GM21423 (cell line): Measurements from ENCODE around the gene TSEN2.
A peak's percentile ranks its signal among the peaks of the same experiment; 100 is the strongest.

Experiments used
- ATAC-seq: cut with Tn5 transposase; IDR thresholded peaks from one replicate; pipeline ENCODE4 v1.9.1; 2021; ENCODE audit warnings: mild to moderate bottlenecking, moderate library complexity; ENCODE audit not compliant: unreplicated experiment

The TSEN2 gene

DNA sequence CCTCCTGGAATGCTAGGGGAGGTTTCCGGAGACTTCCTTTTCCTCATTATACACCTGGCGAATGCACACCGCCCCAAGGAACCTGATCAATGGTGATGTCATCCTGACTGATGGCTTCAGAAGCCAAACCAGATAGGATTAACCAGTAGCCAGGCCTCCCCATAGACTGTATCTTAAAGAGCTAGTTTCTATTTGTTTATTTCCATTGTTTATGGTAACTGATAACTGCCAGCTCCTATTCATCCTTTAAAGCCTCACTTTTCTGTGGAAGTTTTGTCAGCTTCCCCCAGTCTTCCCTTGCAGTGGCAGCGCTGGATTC, 61.2 kb downstream of the TSEN2 start, which contains the start of gene MKRN2OS:
TSS of gene MKRN2OS (minus strand) at position 27 of the 319 bp plus-strand sequence. CDS start 35 bp downstream, outside the sequence.
- ATAC-seq, result no peak

DNA sequence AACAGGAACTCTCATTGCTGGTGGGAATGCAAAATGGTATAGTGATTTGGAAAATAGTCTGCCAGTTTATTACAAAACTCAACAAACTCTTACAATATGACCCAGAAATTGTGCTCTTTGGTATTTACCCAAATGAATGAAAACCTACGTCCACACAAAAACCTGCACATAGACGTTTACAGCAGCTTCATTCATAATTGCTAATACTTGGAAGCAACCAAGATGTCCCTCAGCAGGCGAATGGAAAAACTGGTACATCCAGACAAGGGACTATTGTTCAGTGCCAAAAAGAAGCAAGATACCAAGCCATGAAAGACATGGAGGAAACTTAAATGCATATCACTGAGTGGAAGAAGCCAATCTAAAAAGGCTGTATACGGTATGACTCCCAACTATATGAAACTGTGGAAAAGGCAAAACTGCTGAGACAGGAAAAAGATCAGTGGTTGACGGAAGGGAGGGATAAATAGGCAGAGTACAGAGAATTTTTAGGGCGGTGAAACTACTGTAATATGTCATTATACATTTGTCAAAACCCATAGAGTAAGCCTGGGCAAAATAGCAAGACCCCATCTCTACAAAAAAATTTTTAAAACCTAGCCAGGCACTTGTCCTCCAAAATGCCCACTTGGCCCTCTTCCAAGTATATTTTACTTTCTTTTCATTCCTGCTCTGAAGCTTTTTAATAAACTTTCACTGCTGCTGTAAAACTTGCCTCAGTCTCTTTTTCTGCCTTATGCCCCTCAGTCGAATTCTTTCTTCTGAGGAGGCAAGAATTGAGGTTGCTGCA, 65.9 kb downstream of the TSEN2 start:
- ATAC-seq, result no peak

GRCh38 chr3:12553921-12554391, 69.7 kb downstream of the TSEN2 start:
- ATAC-seq, result no peak

DNA sequence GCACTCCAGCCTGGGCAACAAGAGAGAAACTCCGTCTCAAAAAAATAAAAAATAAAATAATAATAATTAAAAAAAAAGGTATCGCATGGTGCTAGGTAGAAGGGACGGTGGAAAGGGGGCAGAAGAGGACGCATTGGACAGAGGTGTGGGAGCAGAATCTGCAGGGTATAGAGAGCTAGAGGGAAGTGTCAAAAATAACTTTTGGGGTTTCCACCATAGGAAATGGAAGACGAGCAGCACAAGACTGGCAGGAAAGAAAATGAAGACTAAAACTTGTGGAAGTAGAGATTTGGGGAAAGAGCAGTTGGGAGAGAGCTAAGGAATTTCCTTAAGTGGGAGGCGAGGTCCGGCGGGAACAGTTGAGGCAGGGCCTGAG, 72.0 kb downstream of the TSEN2 start:
- peak; percentile 7 for ATAC-seq

DNA sequence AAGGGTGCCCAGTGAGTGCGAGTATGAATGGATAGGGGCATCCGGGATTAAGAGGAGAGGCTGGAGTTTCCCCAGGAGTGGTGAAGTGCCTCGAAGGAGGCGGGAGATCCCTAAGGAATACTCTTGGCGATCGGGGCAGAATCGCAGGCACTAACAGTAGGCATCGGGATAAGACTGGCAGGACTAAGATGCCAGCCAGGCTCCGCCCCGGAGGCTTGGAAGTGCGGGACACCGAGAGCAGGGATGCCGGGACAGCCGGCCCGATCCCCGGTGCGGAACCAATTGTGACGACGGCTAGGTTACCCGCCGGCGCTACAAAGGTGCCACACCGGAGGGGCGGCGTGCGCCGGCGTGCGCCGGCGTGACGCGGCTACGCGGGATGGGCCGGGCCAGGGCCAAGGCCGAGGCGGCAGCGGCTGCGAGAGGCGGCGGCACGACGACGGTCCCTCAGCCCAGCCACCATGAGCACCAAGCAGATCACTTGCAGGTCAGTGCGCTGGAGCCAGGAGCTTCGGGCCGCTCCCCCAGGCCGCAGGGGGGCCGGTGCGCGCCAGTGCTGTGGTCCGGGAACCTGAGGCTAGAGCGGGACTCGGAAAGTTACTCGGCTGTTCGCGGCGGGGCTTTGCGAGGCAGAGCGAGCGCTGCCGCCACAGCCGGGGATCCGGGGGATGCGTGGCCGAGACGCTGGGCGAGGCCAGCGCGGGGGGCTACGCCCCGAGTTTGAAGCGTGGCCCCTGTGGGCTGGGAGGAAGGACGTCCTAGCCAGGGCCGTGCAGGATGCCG, 72.6 kb downstream of the TSEN2 start, which contains the start of gene MKRN2:
TSS of gene MKRN2 (plus strand) at position 398 of the 783 bp plus-strand sequence. CDS start at position 462, 64 bp downstream.
- ATAC-seq, result peak; percentile 74

DNA sequence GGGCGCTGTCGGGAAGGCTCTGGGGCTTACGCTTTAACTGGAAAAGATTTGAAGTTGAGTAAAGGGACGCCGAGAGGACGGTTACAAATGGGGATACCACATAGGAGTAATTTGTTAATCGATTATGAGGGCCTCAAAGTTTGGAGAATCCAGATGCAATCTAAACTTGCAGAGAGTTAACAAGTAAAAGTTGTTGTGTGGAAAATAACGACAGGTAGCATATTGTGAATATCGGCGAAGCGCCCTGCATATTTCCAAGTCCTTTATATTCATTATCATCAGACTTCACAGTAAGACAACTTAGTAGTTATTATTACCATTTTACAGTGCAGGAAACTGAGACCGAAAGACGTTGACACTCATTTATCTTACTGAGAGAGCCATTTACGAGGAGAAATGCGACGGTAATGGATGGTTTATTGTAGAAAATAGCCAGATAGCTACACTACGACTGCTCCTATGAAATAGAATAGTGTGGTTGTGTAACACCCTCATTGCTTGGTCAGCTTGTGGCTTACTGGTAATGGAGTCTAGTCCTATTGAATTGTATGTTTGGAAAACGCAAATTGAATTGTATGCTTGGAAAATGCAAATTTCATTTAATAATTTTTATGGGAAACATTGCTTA, 73.3 kb downstream of the TSEN2 start:
- ATAC-seq, result no peak

DNA sequence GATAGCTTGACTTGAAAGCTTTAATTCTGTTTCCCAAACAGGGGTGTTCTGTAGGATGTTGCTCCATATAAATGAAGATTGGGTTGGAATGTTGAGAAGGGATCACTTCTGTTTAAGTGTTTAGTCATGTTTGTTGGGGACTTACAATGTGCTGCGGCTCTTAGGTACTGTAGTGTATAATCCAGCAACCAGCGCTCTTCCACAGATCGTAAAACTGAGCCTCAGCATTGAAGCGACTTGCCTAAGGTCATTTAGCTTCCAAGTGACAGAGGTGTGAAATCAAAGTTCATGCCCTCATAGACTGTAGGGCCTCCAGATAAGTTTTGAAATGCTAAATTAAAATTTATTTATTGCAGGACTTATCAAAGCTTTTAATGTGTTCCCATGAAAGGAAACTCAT, 74.4 kb downstream of the TSEN2 start:
- ATAC-seq, result no peak

GRCh38 chr3:12559520-12559919, 75.2 kb downstream of the TSEN2 start:
- ATAC-seq, result no peak

- peak; percentile 48 for ATAC-seq
Measured at GRCh38 chr3:12560505-12561190, 76.4 kb downstream of the TSEN2 start.

GRCh38 chr3:12561397-12561796, 77.1 kb downstream of the TSEN2 start:
- no peak for ATAC-seq

DNA sequence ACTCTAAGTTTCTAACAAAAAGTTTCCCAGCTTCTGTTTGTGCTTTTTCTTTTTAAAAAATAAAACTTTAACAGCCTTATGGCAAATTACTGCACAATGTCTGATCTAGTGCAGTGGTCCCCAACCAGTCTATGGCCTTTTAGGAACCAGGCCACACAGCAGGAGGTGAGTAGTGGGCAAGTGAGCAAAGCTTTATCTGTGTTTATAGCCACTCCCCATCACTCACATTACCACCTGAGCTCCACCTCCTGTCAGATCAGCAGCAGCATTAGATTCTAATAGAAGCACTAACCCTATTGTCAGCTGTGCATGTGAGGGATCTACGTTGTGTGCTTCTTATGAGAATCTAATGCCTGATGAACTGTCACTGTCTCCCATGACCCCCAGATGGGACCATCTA, 78.2 kb downstream of the TSEN2 start:
- no peak for ATAC-seq

GRCh38 chr3:12566976-12567375, 82.7 kb downstream of the TSEN2 start:
- ATAC-seq, result no peak

DNA sequence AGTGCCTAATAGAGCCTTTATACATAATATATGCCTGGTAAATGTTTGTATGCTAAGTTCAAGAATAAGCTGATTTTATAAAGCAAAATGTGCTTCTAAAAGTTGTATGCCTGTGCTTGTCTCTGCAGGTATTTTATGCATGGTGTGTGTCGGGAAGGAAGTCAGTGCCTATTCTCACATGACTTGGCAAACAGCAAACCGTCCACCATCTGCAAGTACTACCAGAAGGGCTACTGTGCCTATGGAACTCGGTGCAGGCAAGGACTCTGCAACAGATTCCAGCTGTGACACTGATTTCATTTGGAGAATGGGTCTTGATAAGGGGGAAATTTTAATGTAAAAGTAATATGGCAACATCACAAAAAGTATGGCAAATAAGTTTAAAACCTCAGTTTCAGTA, 84.5 kb downstream of the TSEN2 start:
- ATAC-seq, result no peak

- ATAC-seq, result no peak
Measured at GRCh38 chr3:12569836-12570235, 85.6 kb downstream of the TSEN2 start.

GRCh38 chr3:12571986-12572385, 87.7 kb downstream of the TSEN2 start:
- no peak for ATAC-seq

DNA sequence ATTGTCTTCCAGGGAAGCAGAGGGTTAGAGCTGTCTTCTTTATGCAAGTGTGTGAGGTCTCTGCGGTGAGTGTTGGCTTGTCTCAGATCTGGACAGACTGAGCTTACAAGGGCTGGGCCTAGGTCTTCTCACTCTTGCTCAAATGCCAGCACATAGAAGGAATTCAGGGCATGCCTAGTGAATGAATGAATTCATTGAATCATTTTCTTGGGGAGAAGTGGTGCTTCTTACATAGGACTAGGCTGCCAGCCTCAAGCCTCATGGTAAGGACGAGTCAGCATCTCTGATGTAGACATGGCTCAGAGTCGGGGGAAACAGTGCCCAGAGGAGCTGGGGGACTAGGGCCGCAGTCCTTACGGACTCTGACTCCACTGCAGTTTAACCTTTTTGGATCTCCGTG, 89.9 kb downstream of the TSEN2 start:
- ATAC-seq, result no peak

DNA sequence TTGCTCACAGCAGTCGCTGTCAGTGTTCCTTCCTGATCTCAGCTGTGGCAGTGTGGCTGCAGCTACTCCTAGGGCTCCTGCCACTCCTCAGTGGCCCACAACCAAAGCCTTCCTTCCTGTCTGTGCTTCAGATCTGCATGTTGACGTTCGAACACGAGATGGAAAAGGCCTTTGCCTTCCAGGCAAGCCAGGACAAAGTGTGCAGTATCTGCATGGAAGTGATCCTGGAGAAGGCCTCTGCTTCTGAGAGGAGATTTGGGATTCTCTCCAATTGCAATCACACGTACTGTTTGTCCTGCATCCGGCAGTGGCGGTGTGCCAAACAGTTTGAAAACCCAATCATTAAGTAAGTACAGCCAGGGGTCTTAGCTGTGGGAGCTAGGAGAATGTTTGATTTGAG, 90.4 kb downstream of the TSEN2 start:
- ATAC-seq, result no peak

- no peak for ATAC-seq
Measured at GRCh38 chr3:12577379-12577778, 93.1 kb downstream of the TSEN2 start.

DNA sequence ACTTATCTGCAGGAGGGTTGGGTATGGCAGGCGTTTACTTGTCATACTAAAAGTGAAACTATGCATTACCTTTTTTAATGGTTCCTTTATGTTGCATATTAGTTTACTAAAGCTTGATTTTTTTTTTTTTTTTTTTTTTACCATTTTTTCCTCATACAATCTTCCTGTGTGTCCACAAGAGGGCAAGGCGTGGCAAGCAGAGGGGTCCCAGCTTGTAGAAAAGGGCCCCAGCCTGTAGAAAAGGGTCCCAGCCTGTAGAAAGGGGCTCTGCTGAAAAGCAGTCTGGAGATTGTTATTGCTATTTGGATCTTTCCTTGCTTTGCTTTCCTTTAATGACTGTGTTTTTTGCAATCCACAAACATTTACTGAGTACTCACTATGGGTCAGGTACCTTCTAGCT, 94.5 kb downstream of the TSEN2 start:
- no peak for ATAC-seq

GRCh38 chr3:12579456-12579855, 95.2 kb downstream of the TSEN2 start:
- ATAC-seq, result no peak

DNA sequence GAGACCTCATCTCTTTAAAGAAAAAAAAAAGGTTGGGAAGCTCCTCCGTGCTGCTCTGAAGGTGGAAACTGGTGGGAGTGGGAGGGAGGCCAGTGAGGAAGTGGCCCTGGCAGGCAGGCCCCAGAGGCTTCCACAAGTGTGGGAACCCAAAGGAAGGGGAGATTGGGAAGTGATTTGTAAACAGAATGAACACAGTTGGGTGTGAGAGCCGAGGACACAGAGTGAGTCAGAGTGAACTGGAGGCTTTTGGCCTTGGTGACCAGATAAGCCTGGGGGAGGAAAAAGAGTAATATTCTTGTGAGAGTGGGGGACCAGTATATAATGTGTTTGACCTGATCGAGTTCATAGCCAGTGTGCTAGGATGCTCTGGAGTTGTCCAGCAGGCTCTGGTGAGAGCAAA, 95.6 kb downstream of the TSEN2 start:
- ATAC-seq, result no peak
